ENCODE measurements around the gene DLGAP3. TPM values are rescaled to one million over a fixed set of nuclear protein-coding genes. Genes with fewer than 3 reads are reported as not detected.

Gene DLGAP3
- total and polyA plus RNA-seq, 4 donors, result 0.10 to 0.89 (median 0.22) TPM

- Histone ChIP-seq H3K36me3 (ENCODE audit: control insufficient read depth in 4 of 4, insufficient read depth in 4 of 4, low read length in 4 of 4) (no peaks in the 10 kb centered on the region), H3K27ac (ENCODE audit: low read depth in 1 of 2, low read length in 1 of 2) (no peak overlapping the region), H3K4me1 (ENCODE audit: control insufficient read depth in 5 of 5, insufficient read depth in 5 of 5, low read length in 5 of 5) (peaks cover 0 to 4% (median 0%) of the 10 kb centered on the region in 5 donors), H3K9me3 (ENCODE audit: control insufficient read depth in 4 of 4, insufficient read depth in 3 of 4, low read length in 3 of 4) (peaks cover 0 to 4% (median 0%) of the 10 kb centered on the region in 4 donors), H3K27me3 (ENCODE audit: control insufficient read depth in 3 of 3, insufficient read depth in 3 of 3, low read length in 2 of 3) (peaks cover 3 to 20% (median 14%) of the 10 kb centered on the region in 3 donors), H3K4me3 (no peak overlapping the region), H3K9ac (ENCODE audit: insufficient read depth in 1 of 2, low read length in 2 of 2) (no peak overlapping the region)
- ATAC-seq (ENCODE audit: insufficient read depth, low FRiP score) (no peak), DNase-seq (no peak)
- 63 to 74% methylated on average over 4 of the region's 4 CpGs for WGBS, 2 donors
- no peak for TF ChIP-seq CTCF (IDR thresholded peaks at IDR 0.05; ENCODE audit: control extremely low read depth, extremely low read depth)
These were observed 39.7 kb downstream of the DLGAP3 start for GRCh38 chr1:34889705-34890104.

GRCh38 chr1:34887593-34887992 is 41.9 kb downstream of the DLGAP3 start:
- no peak overlapping the region for H3K27ac ChIP-seq (ENCODE audit: low read depth in 1 of 2, low read length in 1 of 2)
- H3K36me3 ChIP-seq (ENCODE audit: control insufficient read depth in 4 of 4, insufficient read depth in 4 of 4, low read length in 4 of 4), result no peaks in the 10 kb centered on the region
- 89 to 92% methylated on average over 4 of the region's 4 CpGs for WGBS, 2 donors
- H3K27me3 ChIP-seq (ENCODE audit: control insufficient read depth in 3 of 3, insufficient read depth in 3 of 3, low read length in 2 of 3), result peaks cover 3 to 40% (median 22%) of the 10 kb centered on the region in 3 donors
- H3K4me3 ChIP-seq, result no peak overlapping the region
- peaks cover 0 to 4% (median 0%) of the 10 kb centered on the region in 4 donors for H3K9me3 ChIP-seq (ENCODE audit: control insufficient read depth in 4 of 4, insufficient read depth in 3 of 4, low read length in 3 of 4)
- no peak overlapping the region for H3K9ac ChIP-seq (ENCODE audit: insufficient read depth in 1 of 2, low read length in 2 of 2)
- ATAC-seq (ENCODE audit: insufficient read depth, low FRiP score) (no peak), DNase-seq (no peak)
- peaks cover 0 to 4% (median 0%) of the 10 kb centered on the region in 5 donors for H3K4me1 ChIP-seq (ENCODE audit: control insufficient read depth in 5 of 5, insufficient read depth in 5 of 5, low read length in 5 of 5)
- TF ChIP-seq CTCF (IDR thresholded peaks at IDR 0.05; ENCODE audit: control extremely low read depth, extremely low read depth), result no peak

GRCh38 chr1:34885405-34886247 is 43.8 kb downstream of the DLGAP3 start:
- Histone ChIP-seq H3K27ac (ENCODE audit: low read depth in 1 of 2, low read length in 1 of 2) (no peak overlapping the region), H3K4me3 (no peak overlapping the region), H3K36me3 (ENCODE audit: control insufficient read depth in 4 of 4, insufficient read depth in 4 of 4, low read length in 4 of 4) (no peaks in the 10 kb centered on the region), H3K27me3 (ENCODE audit: control insufficient read depth in 3 of 3, insufficient read depth in 3 of 3, low read length in 2 of 3) (peaks cover 3 to 43% (median 22%) of the 10 kb centered on the region in 3 donors), H3K4me1 (ENCODE audit: control insufficient read depth in 5 of 5, insufficient read depth in 5 of 5, low read length in 5 of 5) (peaks cover 0 to 4% (median 0%) of the 10 kb centered on the region in 5 donors), H3K9ac (ENCODE audit: insufficient read depth in 1 of 2, low read length in 2 of 2) (no peak overlapping the region), H3K9me3 (ENCODE audit: control insufficient read depth in 4 of 4, insufficient read depth in 3 of 4, low read length in 3 of 4) (peaks cover 0 to 6% (median 0%) of the 10 kb centered on the region in 4 donors)
- WGBS, 2 donors, result 3 to 4% methylated on average over 73 to 80 of the region's 80 CpGs
- peak in 2 of 3 donors; percentile 44 to 46 for DNase-seq
- no peak for ATAC-seq (ENCODE audit: insufficient read depth, low FRiP score)
- no peak for TF ChIP-seq CTCF (IDR thresholded peaks at IDR 0.05; ENCODE audit: control extremely low read depth, extremely low read depth)
